Caco-2 (cell line): ENCODE results near the gene HOXB13. TPM values are rescaled to one million over a fixed set of nuclear protein-coding genes. Genes with fewer than 3 reads are reported as not detected.
A peak's percentile ranks its signal among the peaks of the same experiment; 100 is the strongest.

Experiments used
- BruUV-seq: library from RNA; stranded (reverse); fragments of 400-500 nt; replicated peaks from 2 replicates; lab custom pipeline; 2021; lab: Mats Ljungman, UMichigan
- CTCF ChIA-PET: fragments of 300-600 bp; sonication (Branson Sonifier 250); formaldehyde crosslinking; loops from one replicate; lab custom pipeline; 2022; ENCODE audit warnings: antibody characterized with exemption; lab: Charles Lee
- POLR2A ChIA-PET: fragments of 300-600 bp; sonication (Branson Sonifier 250); formaldehyde crosslinking; loops from one replicate; lab custom pipeline; 2022; ENCODE audit warnings: antibody characterized with exemption; lab: Charles Lee
- DNase-seq, 2 experiments: peaks; one replicate each; pipeline versions ENCODE4 v3.0.0 to v3.0.0-alpha.2; 2020 to 2022
- H3K27me3 ChIP-seq: replicated peaks from 2 replicates; pipeline ENCODE4 v1.6.0; 2011; ENCODE audit warnings: low read length; ENCODE audit not compliant: control insufficient read depth, insufficient read depth
- H3K36me3 ChIP-seq: 2 replicates; pipeline ENCODE4 v1.5.1; 2011; ENCODE audit warnings: low read length; ENCODE audit not compliant: control insufficient read depth, insufficient read depth
- H3K4me1 ChIP-seq: fragments of 250-450 bp; sonication (Bioruptor Pico); 2 replicates; pipeline ENCODE4 v1.5.1; 2020; ENCODE audit warnings: mild to moderate bottlenecking
- H3K4me3 ChIP-seq: 2 replicates; pipeline ENCODE4 v1.5.1; 2011; ENCODE audit warnings: low read depth, mild to moderate bottlenecking, control low read depth, low read length
- H3K9me3 ChIP-seq: fragments of 250-450 bp; sonication (Bioruptor Pico); 2 replicates; pipeline ENCODE4 v1.5.1; 2020; ENCODE audit warnings: mild to moderate bottlenecking, moderate library complexity
- H3K27ac Mint-ChIP-seq: one replicate; pipeline ENCODE4 v1.8.0; 2022; ENCODE audit warnings: mixed read lengths; ENCODE audit not compliant: unreplicated experiment
- H3K27me3 Mint-ChIP-seq: one replicate; pipeline ENCODE4 v1.8.0; 2022; ENCODE audit warnings: mixed read lengths; ENCODE audit not compliant: insufficient read depth, unreplicated experiment
- H3K36me3 Mint-ChIP-seq: one replicate; pipeline ENCODE4 v1.8.0; 2022; ENCODE audit warnings: mild to moderate bottlenecking, mixed read lengths; ENCODE audit not compliant: insufficient read depth, unreplicated experiment
- H3K4me1 Mint-ChIP-seq: one replicate; pipeline ENCODE4 v1.8.0; 2022; ENCODE audit warnings: low read depth, mixed read lengths; ENCODE audit not compliant: unreplicated experiment
- H3K4me3 Mint-ChIP-seq: one replicate; pipeline ENCODE4 v1.8.0; 2022; ENCODE audit warnings: mild to moderate bottlenecking, moderate library complexity, mixed read lengths; ENCODE audit not compliant: unreplicated experiment
- H3K9me3 Mint-ChIP-seq: one replicate; pipeline ENCODE4 v1.8.0; 2022; ENCODE audit warnings: mixed read lengths; ENCODE audit not compliant: unreplicated experiment
- CTCF ChIP-seq, 2 experiments: fragments of 200-600 bp in 1 of 2; IDR thresholded peaks; 1 replicate in 1 of 2; 2 replicates in 1 of 2; pipeline versions ENCODE4 v1.5.1 to v1.8.0; 2011 to 2022; ENCODE audit warnings: antibody characterized with exemption in 1 of 2, control low read depth in 1 of 2, inconsistent platforms in 1 of 2, low read depth in 1 of 2, low read length in 1 of 2, mild to moderate bottlenecking in 1 of 2, moderate library complexity in 1 of 2; ENCODE audit not compliant: insufficient read depth in 1 of 2, severe bottlenecking in 1 of 2, unreplicated experiment in 1 of 2
- intact Hi-C: fragments of 100-400 bp; cut with micrococcal nuclease; formaldehyde crosslinking; loops from one replicate; pipeline ENCODE4 v1.10.0; 2022; ENCODE audit not compliant: unreplicated experiment
- total RNA-seq: library from RNA; stranded (reverse); gene quantifications from 2 replicates; pipeline ENCODE4 v1.2.3, GENCODE V29; 2022

The HOXB13 gene
- total RNA-seq, 1 experiment from 2014 or later: 4.3 TPM

GRCh38 chr17:48701864-48702532 lies 26.6 kb downstream of the HOXB13 start:
- H3K4me3 ChIP-seq: no peak overlapping the region
- H3K27me3 ChIP-seq: peaks cover 2% of the 10 kb centered on the region; the same call in 1 of the 2 replicates
- H3K4me3 Mint-ChIP-seq: no peak overlapping the region
- H3K4me1 Mint-ChIP-seq: no peaks in the 10 kb centered on the region
- H3K36me3 ChIP-seq: no peaks in the 10 kb centered on the region
- H3K9me3 ChIP-seq: no peaks in the 10 kb centered on the region
- DNase-seq: peak in 1 of 2 experiments; percentile 26
- H3K27ac Mint-ChIP-seq: no peak overlapping the region
- intact Hi-C loops: no loop called here
- no peaks in the 10 kb centered on the region for H3K36me3 Mint-ChIP-seq
- H3K9me3 Mint-ChIP-seq: no peaks in the 10 kb centered on the region
- TF ChIP-seq CTCF (IDR thresholded peaks at IDR 0.05; ENCODE audit: insufficient read depth in 1 of 2, low read depth in 1 of 2, low read length in 1 of 2, severe bottlenecking in 1 of 2, unreplicated experiment in 1 of 2): no peak
- no peaks in the 10 kb centered on the region for H3K4me1 ChIP-seq
- peaks cover 29% of the 10 kb centered on the region for H3K27me3 Mint-ChIP-seq
- CTCF ChIA-PET: interaction anchor here (0.6 kb wide), 1 partner anchor 77 kb away, joined by 4 read pairs; no protein-coding TSS in a partner anchor
- BruUV-seq: no TSS peak
- POLR2A ChIA-PET: interaction anchor here (0.5 kb wide), 1 partner anchor 104 kb away, joined by 3 read pairs; no protein-coding TSS in a partner anchor

GRCh38 chr17:48693178-48693577 lies 35.4 kb downstream of the HOXB13 start:
- ChIA-PET POLR2A (no interaction called here), CTCF (interaction anchor here (0.7 to 1.1 kb wide), 3 partner anchors 11 to 16 kb away, joined by 3 to 4 read pairs (median 3); no protein-coding TSS in a partner anchor)
- H3K27ac Mint-ChIP-seq: no peak overlapping the region
- Histone ChIP-seq H3K4me3 (no peak overlapping the region), H3K9me3 (peaks cover 8% of the 10 kb centered on the region; the same call in 1 of the 2 replicates), H3K4me1 (no peaks in the 10 kb centered on the region), H3K36me3 (no peaks in the 10 kb centered on the region), H3K27me3 (peaks cover 2% of the 10 kb centered on the region; the same call in 1 of the 2 replicates)
- H3K27me3 Mint-ChIP-seq: peaks cover 10% of the 10 kb centered on the region
- BruUV-seq: no TSS peak
- H3K4me3 Mint-ChIP-seq: no peak overlapping the region
- DNase-seq: no peak
- intact Hi-C loops: no loop called here
- no peak for TF ChIP-seq CTCF (IDR thresholded peaks at IDR 0.05; ENCODE audit: insufficient read depth in 1 of 2, low read depth in 1 of 2, low read length in 1 of 2, severe bottlenecking in 1 of 2, unreplicated experiment in 1 of 2)
- H3K36me3 Mint-ChIP-seq: no peaks in the 10 kb centered on the region
- H3K4me1 Mint-ChIP-seq: no peaks in the 10 kb centered on the region
- H3K9me3 Mint-ChIP-seq: peaks cover 18% of the 10 kb centered on the region

- peaks cover 18% of the 10 kb centered on the region for H3K9me3 Mint-ChIP-seq
- Histone ChIP-seq H3K9me3 (peaks cover 8% of the 10 kb centered on the region; the same call in 1 of the 2 replicates), H3K4me1 (no peaks in the 10 kb centered on the region), H3K36me3 (no peaks in the 10 kb centered on the region), H3K27me3 (peaks cover 2% of the 10 kb centered on the region; the same call in 1 of the 2 replicates), H3K4me3 (no peak overlapping the region)
- no peak for DNase-seq
- no peaks in the 10 kb centered on the region for H3K4me1 Mint-ChIP-seq
- H3K27ac Mint-ChIP-seq: no peak overlapping the region
- peaks cover 10% of the 10 kb centered on the region for H3K27me3 Mint-ChIP-seq
- H3K36me3 Mint-ChIP-seq: no peaks in the 10 kb centered on the region
- no peak overlapping the region for H3K4me3 Mint-ChIP-seq
- CTCF ChIA-PET: interaction anchor here (0.6 to 1.1 kb wide), 2 partner anchors 15 to 493 kb away, joined by 3 read pairs; no protein-coding TSS in a partner anchor
- intact Hi-C loops: no loop called here
- BruUV-seq: no TSS peak
- TF ChIP-seq CTCF (IDR thresholded peaks at IDR 0.05; ENCODE audit: insufficient read depth in 1 of 2, low read depth in 1 of 2, low read length in 1 of 2, severe bottlenecking in 1 of 2, unreplicated experiment in 1 of 2): no peak
- POLR2A ChIA-PET: no interaction called here
Measured at GRCh38 chr17:48692049-48692448, 36.5 kb downstream of the HOXB13 start.
